Colonic mucosa (tissue), 4 donors: Measurements from ENCODE around the gene FBXL4. TPM values are rescaled to one million over a fixed set of nuclear protein-coding genes. Genes with fewer than 3 reads are reported as not detected.
"Not testable (repeated sequence)": the region's sequence is repeated elsewhere in the genome, so short reads cannot be mapped to it uniquely, and the experiment has no call there.

Source experiments
- DNase-seq: peaks from one replicate; pipeline ENCODE4 v3.0.0-alpha.2; 2020
- H3K27ac ChIP-seq: fragments of 200-600 bp; one replicate; pipeline ENCODE4 v1.8.0; 2021
- H3K27me3 ChIP-seq: fragments of 200-600 bp; one replicate; pipeline ENCODE4 v1.8.0; 2021
- H3K36me3 ChIP-seq: fragments of 200-600 bp; one replicate; pipeline ENCODE4 v1.8.0; 2021
- H3K4me1 ChIP-seq: fragments of 200-600 bp; one replicate; pipeline ENCODE4 v1.8.0; 2021; ENCODE audit warnings: mild to moderate bottlenecking
- H3K4me3 ChIP-seq: fragments of 200-600 bp; one replicate; pipeline ENCODE4 v1.8.0; 2021
- H3K9ac ChIP-seq, 2 donors: one replicate each; pipeline ENCODE4 v1.7.0; 2013; ENCODE audit warnings: control low read depth in 2 of 2, low read depth in 2 of 2, low read length in 2 of 2
- H3K9me3 ChIP-seq: fragments of 200-600 bp; one replicate; pipeline ENCODE4 v1.8.0; 2021
- intact Hi-C: fragments of 100-400 bp; cut with DNase I; formaldehyde crosslinking; loops from one replicate; pipeline ENCODE4 v1.14.1; 2022
- total RNA-seq, 2 donors: library from RNA; stranded (reverse); fragmentation: NEBNext Ultra II Directional in 1 of 2; extraction: Animal tissue kit (Norgen Biotek cat#: 25700) in 1 of 2; gene quantifications; one replicate each; pipeline ENCODE4 v1.2.1, GENCODE V29; 2021
- TF ChIP-seq, protein P1 (sequence below): fragments of 200-600 bp; IDR thresholded peaks from one replicate; pipeline ENCODE4 v1.8.0; 2022; ENCODE audit warnings: antibody characterized with exemption, mild to moderate bottlenecking
- donor health status: healthy.
- donor health status: DM: no; HTN: no; CAD: no.
- donor health status: DM: no; HTN: no; CAD: no.

Gene FBXL4
- total RNA-seq, 2 donors from 2014 or later = 10.6 to 16.1 TPM

DNA sequence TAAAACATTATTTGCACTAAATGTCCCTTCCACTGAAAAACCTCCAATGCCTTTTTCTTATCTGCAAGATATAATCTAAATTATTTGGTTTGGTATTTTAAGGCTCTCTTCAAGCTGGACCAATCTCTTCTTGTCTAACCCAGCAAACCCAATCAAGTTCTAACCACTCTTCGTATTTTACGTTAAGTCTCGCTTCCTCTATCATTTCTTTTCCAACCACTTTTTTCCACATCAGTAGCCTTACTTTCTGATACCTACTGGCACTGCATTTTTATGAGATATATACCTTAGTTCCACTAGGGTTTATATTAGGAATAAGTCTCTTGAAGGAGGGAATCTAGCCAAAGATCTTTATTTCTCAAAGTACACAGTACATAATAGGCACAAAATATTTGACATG, 19.1 kb downstream of the FBXL4 start:
- Histone ChIP-seq H3K36me3 (no peaks in the 10 kb centered on the region), H3K27ac (no peak overlapping the region), H3K9ac (no peak overlapping the region), H3K9me3 (no peaks in the 10 kb centered on the region), H3K4me3 (no peak overlapping the region), H3K27me3 (no peaks in the 10 kb centered on the region), H3K4me1 (no peaks in the 10 kb centered on the region)
- intact Hi-C loops = no loop called here
- no peak for DNase-seq
- TF ChIP-seq, protein P1, sequence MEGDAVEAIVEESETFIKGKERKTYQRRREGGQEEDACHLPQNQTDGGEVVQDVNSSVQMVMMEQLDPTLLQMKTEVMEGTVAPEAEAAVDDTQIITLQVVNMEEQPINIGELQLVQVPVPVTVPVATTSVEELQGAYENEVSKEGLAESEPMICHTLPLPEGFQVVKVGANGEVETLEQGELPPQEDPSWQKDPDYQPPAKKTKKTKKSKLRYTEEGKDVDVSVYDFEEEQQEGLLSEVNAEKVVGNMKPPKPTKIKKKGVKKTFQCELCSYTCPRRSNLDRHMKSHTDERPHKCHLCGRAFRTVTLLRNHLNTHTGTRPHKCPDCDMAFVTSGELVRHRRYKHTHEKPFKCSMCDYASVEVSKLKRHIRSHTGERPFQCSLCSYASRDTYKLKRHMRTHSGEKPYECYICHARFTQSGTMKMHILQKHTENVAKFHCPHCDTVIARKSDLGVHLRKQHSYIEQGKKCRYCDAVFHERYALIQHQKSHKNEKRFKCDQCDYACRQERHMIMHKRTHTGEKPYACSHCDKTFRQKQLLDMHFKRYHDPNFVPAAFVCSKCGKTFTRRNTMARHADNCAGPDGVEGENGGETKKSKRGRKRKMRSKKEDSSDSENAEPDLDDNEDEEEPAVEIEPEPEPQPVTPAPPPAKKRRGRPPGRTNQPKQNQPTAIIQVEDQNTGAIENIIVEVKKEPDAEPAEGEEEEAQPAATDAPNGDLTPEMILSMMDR = no peak

DNA sequence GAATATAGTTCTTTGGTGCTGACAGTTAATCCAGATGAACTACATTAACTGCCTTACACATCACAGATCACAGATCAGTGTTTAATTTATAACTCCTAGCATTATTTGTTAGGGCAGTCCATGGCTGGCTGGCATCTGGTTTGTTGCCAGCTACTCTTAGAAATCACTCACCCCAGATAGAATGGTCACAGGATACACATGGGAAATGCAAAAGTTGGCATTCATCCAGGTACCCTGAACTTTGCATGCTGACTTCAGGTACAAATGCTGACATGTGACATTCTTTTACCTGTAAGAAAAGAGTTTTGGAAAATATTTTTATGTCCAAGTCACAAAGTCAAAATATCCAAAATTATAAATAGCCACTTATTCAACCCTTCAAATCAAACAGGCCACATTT, 20.2 kb downstream of the FBXL4 start:
- intact Hi-C loops = no loop called here
- H3K27me3 ChIP-seq = no peaks in the 10 kb centered on the region
- no peaks in the 10 kb centered on the region for H3K9me3 ChIP-seq
- TF ChIP-seq, protein P1 = no peak
- DNase-seq = no peak
- H3K4me1 ChIP-seq = no peaks in the 10 kb centered on the region
- no peaks in the 10 kb centered on the region for H3K36me3 ChIP-seq
- H3K4me3 ChIP-seq = no peak overlapping the region
- H3K27ac ChIP-seq = no peak overlapping the region
- no peak overlapping the region for H3K9ac ChIP-seq

DNA sequence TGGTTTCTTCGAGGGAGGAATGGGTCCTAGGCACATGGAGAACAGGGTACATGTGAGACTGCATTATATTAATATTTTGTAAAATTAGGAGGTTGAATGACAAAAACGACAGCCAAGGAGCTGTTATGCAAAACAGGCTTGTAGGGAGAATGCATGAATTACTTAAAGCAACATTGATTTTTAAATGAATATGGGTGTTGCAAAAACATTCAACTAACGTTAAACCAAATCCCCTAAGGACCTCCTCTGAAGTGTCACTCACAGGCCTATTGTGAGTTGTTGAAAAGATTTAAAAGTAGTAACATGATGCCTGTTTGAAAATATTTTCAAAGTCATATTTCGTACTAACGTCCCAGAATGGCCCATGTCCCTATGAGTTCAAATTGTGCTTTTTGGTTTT, 21.9 kb downstream of the FBXL4 start:
- Histone ChIP-seq H3K9me3 (no peaks in the 10 kb centered on the region), H3K27me3 (no peaks in the 10 kb centered on the region)
- intact Hi-C loops = no loop called here

DNA sequence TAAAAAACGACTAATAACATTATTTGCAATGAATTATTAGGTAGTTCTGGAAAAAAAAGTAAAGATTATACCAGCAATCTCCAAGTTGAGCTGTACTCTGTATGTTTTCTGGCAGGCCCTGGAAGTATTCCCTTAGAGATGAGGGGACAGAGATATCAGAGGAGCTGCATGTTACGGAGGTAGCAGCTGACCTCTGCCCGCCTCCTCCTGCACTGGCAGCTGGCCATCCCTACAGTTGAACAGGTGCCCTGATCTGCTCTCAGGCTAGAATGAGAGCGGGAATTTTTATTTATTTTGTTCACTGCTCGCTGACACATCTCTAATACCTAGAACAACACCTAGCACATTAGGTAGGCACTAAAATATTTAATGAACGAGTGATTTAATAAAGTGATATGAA, 23.1 kb downstream of the FBXL4 start:
- TF ChIP-seq, protein P1 = no peak
- H3K36me3 ChIP-seq = no peaks in the 10 kb centered on the region
- no peaks in the 10 kb centered on the region for H3K27me3 ChIP-seq
- no peak overlapping the region for H3K4me3 ChIP-seq
- no peaks in the 10 kb centered on the region for H3K9me3 ChIP-seq
- no peak overlapping the region for H3K9ac ChIP-seq
- H3K27ac ChIP-seq = no peak overlapping the region
- H3K4me1 ChIP-seq = no peaks in the 10 kb centered on the region
- no peak for DNase-seq
- intact Hi-C loops = no loop called here

More for the DNA sequence above, 21.9 kb downstream of the FBXL4 start:
- no peak overlapping the region for H3K27ac ChIP-seq
- no peaks in the 10 kb centered on the region for H3K36me3 ChIP-seq
- TF ChIP-seq, protein P1 = no peak
- H3K4me3 ChIP-seq = no peak overlapping the region
- no peaks in the 10 kb centered on the region for H3K4me1 ChIP-seq
- no peak for DNase-seq
- H3K9ac ChIP-seq = no peak overlapping the region

DNA sequence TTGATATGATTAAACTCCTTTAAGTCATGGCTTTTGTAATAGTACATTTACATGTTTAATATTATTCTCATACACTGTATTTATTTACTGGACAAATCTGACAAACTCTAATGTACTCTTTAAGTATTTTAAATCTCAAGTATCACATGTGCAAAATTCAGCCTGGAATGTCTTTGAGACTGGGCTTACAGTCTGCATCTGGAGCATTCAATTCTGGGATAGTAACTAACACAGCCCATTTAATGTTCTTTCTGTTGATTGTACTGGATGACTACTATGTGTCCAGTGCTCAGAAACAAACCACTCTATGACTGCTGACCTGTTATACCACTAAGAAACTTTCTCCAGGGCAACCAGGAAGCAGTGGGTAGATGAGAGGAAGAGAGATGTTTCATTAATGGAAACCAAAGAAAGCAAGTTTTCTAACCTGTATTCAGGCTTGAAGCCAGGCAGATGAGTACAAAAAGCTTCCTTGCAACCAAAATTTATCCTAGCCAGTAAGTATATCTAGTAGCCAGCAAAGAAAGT, 26.8 kb downstream of the FBXL4 start:
- H3K9ac ChIP-seq = no peak overlapping the region
- DNase-seq = no peak

DNA sequence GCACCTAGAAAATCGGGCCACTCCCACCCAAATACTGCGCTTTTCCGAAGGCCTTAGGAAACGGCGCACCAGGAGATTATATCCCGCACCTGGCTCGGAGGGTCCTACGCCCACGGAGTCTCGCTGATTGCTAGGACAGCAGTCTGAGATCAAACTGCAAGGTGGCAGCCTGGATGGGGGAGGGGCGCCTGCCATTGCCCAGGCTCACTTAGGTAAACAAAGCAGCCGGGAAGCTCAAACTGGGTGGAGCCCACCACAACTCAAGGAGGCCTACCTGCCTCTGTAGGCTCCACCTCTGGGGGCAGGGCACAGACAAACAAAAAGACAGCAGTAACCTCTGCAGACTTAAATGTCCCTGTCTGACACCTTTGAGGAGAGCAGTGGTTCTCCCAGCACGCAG, 36.8 kb downstream of the FBXL4 start:
- H3K27ac ChIP-seq, H3K36me3 ChIP-seq, intact Hi-C loops, DNase-seq, H3K9me3 ChIP-seq, H3K4me3 ChIP-seq, H3K9ac ChIP-seq, H3K27me3 ChIP-seq, H3K4me1 ChIP-seq: not testable (repeated sequence)

More for the DNA sequence above, 26.8 kb downstream of the FBXL4 start:
- Histone ChIP-seq H3K4me1 (no peaks in the 10 kb centered on the region), H3K4me3 (no peak overlapping the region), H3K36me3 (no peaks in the 10 kb centered on the region), H3K9me3 (no peaks in the 10 kb centered on the region), H3K27ac (no peak overlapping the region), H3K27me3 (no peaks in the 10 kb centered on the region)
- TF ChIP-seq, protein P1 = no peak
- intact Hi-C loops = no loop called here
